ENCODE data around the gene PPFIBP2. TPM values are rescaled to one million over a fixed set of nuclear protein-coding genes. Genes with fewer than 3 reads are reported as not detected.

The PPFIBP2 gene
- total and polyA plus RNA-seq, 10 of the 15 experiments (the other 5 are each of a cell fraction or from before 2014, with no cell fraction given) = 17.3 to 56.3 (median 39.2) TPM

- no peaks in the 10 kb centered on the region for H3K9me3 ChIP-seq (replicated peaks; ENCODE audit: control insufficient read depth, insufficient read depth, low read length)
- peaks cover 35% of the 10 kb centered on the region for H3K79me2 ChIP-seq (ENCODE audit: control insufficient read depth, insufficient read depth, low read length)
- peaks cover 7% of the 10 kb centered on the region for H3K4me1 ChIP-seq (ENCODE audit: control insufficient read depth, insufficient read depth, low read length)
- no peak for TF ChIP-seq BACH1 (IDR thresholded peaks at IDR 0.05; ENCODE audit: borderline replicate concordance)
- no peak for TF ChIP-seq STAT1 (conservative IDR thresholded peaks at IDR 0.05)
- no peak for TF ChIP-seq PBX3 (IDR thresholded peaks at IDR 0.05; ENCODE audit: insufficient replicate concordance, low read depth, low read length)
- no peaks in the 10 kb centered on the region; the same call in 1 of the 2 replicates for H4K20me1 ChIP-seq (ENCODE audit: control insufficient read depth, insufficient read depth)
- in situ Hi-C loops (cut with MboI) = no loop called here
- no peak overlapping the region for H3K27ac ChIP-seq (ENCODE audit: control insufficient read depth, insufficient read depth)
- no peaks in the 10 kb centered on the region for H3K27me3 ChIP-seq (replicated peaks in 1 of 2; ENCODE audit: control insufficient read depth in 2 of 2, insufficient read depth in 2 of 2, low read length in 1 of 2)
- ChIA-PET CTCF (interaction anchor here (0.7 to 4.6 kb wide), 7 partner anchors 9 to 797 kb away, joined by 3 to 26 read pairs (median 4); partner anchors contain the start of gene PPFIBP2), RAD21 (ENCODE audit: unreplicated experiment) (interaction anchor here (6.3 kb wide), 1 partner anchor 40 kb away, joined by 46 read pairs; the partner anchor contains the start of gene PPFIBP2), POLR2A (no interaction called here), SMC1A (ENCODE audit: uncharacterized antibody, unreplicated experiment) (interaction anchor here (1.0 to 7.8 kb wide), 6 partner anchors 8 to 37 kb away, joined by 3 to 60 read pairs (median 10); partner anchors contain the start of gene PPFIBP2)
- DNase-seq (ENCODE audit: low read depth, low spot score) (no peak), FAIRE-seq (no peak), ATAC-seq (no peak)
- H2AFZ ChIP-seq (ENCODE audit: control insufficient read depth, low read depth, low read length) = no peak overlapping the region
- no peak overlapping the region for H3K4me3 ChIP-seq
- no TSS peak for BruUV-seq (replicated peaks)
- H3K4me2 ChIP-seq (ENCODE audit: control insufficient read depth, insufficient read depth) = no peak overlapping the region
- peaks cover 4 to 28% of the 10 kb centered on the region in 2 experiments for H3K36me3 ChIP-seq (ENCODE audit: control insufficient read depth in 2 of 2, insufficient read depth in 2 of 2, low read length in 1 of 2)
- WGBS (ENCODE audit: insufficient coverage, insufficient replicate concordance, low lambda C conversion rate, missing lambda C conversion rate) = 95% methylated on average over 1 of the region's 1 CpG
- no peak overlapping the region for H3K9ac ChIP-seq (ENCODE audit: control insufficient read depth, insufficient read depth, low read length)
- intact Hi-C loops (cut with micrococcal nuclease; ENCODE audit: unreplicated experiment) = no loop called here
These were observed 37.8 kb downstream of the PPFIBP2 start for GRCh38 chr11:7551571-7551970.

GRCh38 chr11:7552666-7553065 is 38.9 kb downstream of the PPFIBP2 start:
- no peak for TF ChIP-seq NFYA (IDR thresholded peaks at IDR 0.05; ENCODE audit: borderline replicate concordance, low read depth, low read length)
- no peak for TF ChIP-seq MYB (IDR thresholded peaks at IDR 0.05; ENCODE audit: borderline replicate concordance, low read depth, low read length)
- TF ChIP-seq BACH1 (IDR thresholded peaks at IDR 0.05; ENCODE audit: borderline replicate concordance) = no peak
- no peak for TF ChIP-seq ATF7 (IDR thresholded peaks at IDR 0.05; ENCODE audit: low read depth)
- no peak for TF ChIP-seq IKZF2 (IDR thresholded peaks at IDR 0.05)
- no peak for TF ChIP-seq HDAC6 (IDR thresholded peaks at IDR 0.05; ENCODE audit: unreplicated experiment)
- H3K4me1 ChIP-seq (ENCODE audit: control insufficient read depth, insufficient read depth, low read length) = peaks cover 7% of the 10 kb centered on the region
- no peaks in the 10 kb centered on the region for H3K27me3 ChIP-seq (replicated peaks in 1 of 2; ENCODE audit: control insufficient read depth in 2 of 2, insufficient read depth in 2 of 2, low read length in 1 of 2)
- CTCF ChIA-PET = interaction anchor here (0.6 to 1.4 kb wide), 7 partner anchors 9 to 798 kb away, joined by 3 to 5 read pairs (median 3); no protein-coding TSS in a partner anchor
- WGBS (ENCODE audit: insufficient coverage, insufficient replicate concordance, low lambda C conversion rate, missing lambda C conversion rate) = 100% methylated on average over 4 of the region's 4 CpGs
- no peaks in the 10 kb centered on the region; the same call in 1 of the 2 replicates for H4K20me1 ChIP-seq (ENCODE audit: control insufficient read depth, insufficient read depth)
- SMC1A ChIA-PET (ENCODE audit: uncharacterized antibody, unreplicated experiment) = interaction anchor here (1.1 to 7.8 kb wide), 4 partner anchors 18 to 57 kb away, joined by 3 to 60 read pairs (median 4); partner anchors contain the start of gene PPFIBP2
- no TSS peak for BruUV-seq (replicated peaks)
- H3K9me3 ChIP-seq (replicated peaks; ENCODE audit: control insufficient read depth, insufficient read depth, low read length) = no peaks in the 10 kb centered on the region
- intact Hi-C loops (cut with micrococcal nuclease; ENCODE audit: unreplicated experiment) = no loop called here
- ATAC-seq (no peak), FAIRE-seq (no peak), DNase-seq (ENCODE audit: low read depth, low spot score) (no peak)
- in situ Hi-C loops (cut with MboI) = no loop called here
- RAD21 ChIA-PET (ENCODE audit: unreplicated experiment) = no interaction called here
- H3K4me2 ChIP-seq (ENCODE audit: control insufficient read depth, insufficient read depth) = no peak overlapping the region
- no peak overlapping the region for H2AFZ ChIP-seq (ENCODE audit: control insufficient read depth, low read depth, low read length)
- H3K27ac ChIP-seq (ENCODE audit: control insufficient read depth, insufficient read depth) = no peak overlapping the region
- H3K4me3 ChIP-seq = no peak overlapping the region
- POLR2A ChIA-PET = no interaction called here
- H3K79me2 ChIP-seq (ENCODE audit: control insufficient read depth, insufficient read depth, low read length) = peaks cover 30% of the 10 kb centered on the region
- no peak overlapping the region for H3K9ac ChIP-seq (ENCODE audit: control insufficient read depth, insufficient read depth, low read length)
- H3K36me3 ChIP-seq (ENCODE audit: control insufficient read depth in 2 of 2, insufficient read depth in 2 of 2, low read length in 1 of 2) = peaks cover 2 to 30% of the 10 kb centered on the region in 2 experiments

Data from GM12878 (cell line).